K562 (cell line): ENCODE data around the gene GRIP1. TPM values are rescaled to one million over a fixed set of nuclear protein-coding genes. Genes with fewer than 3 reads are reported as not detected.

Experiments
- ATAC-seq: fragments of 200-7000 bp; cut with Tn5 transposase; 3 replicates; pipeline ENCODE4 v1.9.1; 2020; ENCODE audit warnings: moderate library complexity
- BruUV-seq: library from RNA; stranded (reverse); fragments of 400-500 nt; replicated peaks from 2 replicates; lab custom pipeline; 2021; lab: Mats Ljungman, UMichigan
- CTCF ChIA-PET: fragments of 300-600 bp; formaldehyde crosslinking; extraction: SDS; loops from one replicate; lab custom pipeline; 2021; ENCODE audit warnings: low intra/inter-chr PET ratio; lab: Yijun Ruan, JAX
- POLR2A ChIA-PET: fragments of 300-600, 350-650 bp; sonication (Branson Sonifier 250); formaldehyde crosslinking; extraction: SDS; loops from one replicate; lab custom pipeline; 2021; ENCODE audit warnings: antibody characterized with exemption, inconsistent platforms; lab: Yijun Ruan, JAX
- DNase-seq, 4 experiments: peaks; one replicate each; pipeline versions ENCODE4 v3.0.0 to v3.0.0-alpha.2; 2011 to 2018; ENCODE audit warnings: low spot score in 3 of 4, mixed read lengths in 3 of 4; ENCODE audit errors: extremely low read depth in 1 of 4
- FAIRE-seq: peaks from 2 replicates; lab custom pipeline; 2011; peaks lifted over from hg19 to GRCh38; lab: Jason Lieb, UNC
- H2AFZ ChIP-seq: 2 replicates; pipeline ENCODE4 v1.6.0; 2011; ENCODE audit warnings: low read depth, low read length, control low read depth, inconsistent platforms
- H3K27ac ChIP-seq: fragments of 200-600 bp; 3 replicates; pipeline ENCODE4 v1.8.0; 2011; ENCODE audit warnings: low read depth, mild to moderate bottlenecking, control low read depth, inconsistent platforms, low read length, moderate library complexity, mixed read lengths; ENCODE audit errors: extremely low read depth
- H3K27me3 ChIP-seq, 2 experiments: fragments of 300-600 bp in 1 of 2; 2 replicates in 1 of 2; 3 replicates in 1 of 2; pipeline versions ENCODE4 v1.6.0 to v1.8.0; 2011; ENCODE audit warnings: inconsistent platforms in 2 of 2, low read length in 2 of 2, mild to moderate bottlenecking in 1 of 2, mixed read lengths in 1 of 2, moderate library complexity in 1 of 2; ENCODE audit not compliant: control insufficient read depth in 2 of 2, insufficient read depth in 2 of 2
- H3K36me3 ChIP-seq: fragments of 300-600 bp; 3 replicates; pipeline ENCODE4 v1.8.0; 2011; ENCODE audit warnings: mild to moderate bottlenecking, low read length, inconsistent platforms; ENCODE audit not compliant: control insufficient read depth, insufficient read depth
- H3K4me1 ChIP-seq, 2 experiments: fragments of 200-600 bp in 1 of 2; replicated peaks in 1 of 2; 2 replicates in 1 of 2; 3 replicates in 1 of 2; pipeline versions ENCODE4 v1.5.1 to v1.8.0; 2011; ENCODE audit warnings: inconsistent platforms in 2 of 2, low read length in 2 of 2, mild to moderate bottlenecking in 1 of 2, mixed read lengths in 1 of 2, moderate library complexity in 1 of 2; ENCODE audit not compliant: control insufficient read depth in 2 of 2, insufficient read depth in 2 of 2
- H3K4me2 ChIP-seq: 2 replicates; pipeline ENCODE4 v1.6.1; 2011; ENCODE audit warnings: low read length, control low read depth, inconsistent platforms, mixed read lengths; ENCODE audit not compliant: insufficient read depth
- H3K4me3 ChIP-seq: fragments of 200-600 bp; sonication (generic), shearing (Covaris generic); 2 replicates; pipeline ENCODE4 v1.5.1; 2016; ENCODE audit warnings: control low read depth, inconsistent platforms
- H3K79me2 ChIP-seq: fragments of 200-600 bp; 3 replicates; pipeline ENCODE4 v1.8.0; 2011; ENCODE audit warnings: low read length, inconsistent platforms; ENCODE audit not compliant: control insufficient read depth, insufficient read depth
- H3K9ac ChIP-seq, 2 experiments: 2 replicates each; pipeline versions ENCODE4 v1.6.0 to v1.6.1; 2011; ENCODE audit warnings: low read depth in 2 of 2, low read length in 2 of 2, control low read depth in 1 of 2, inconsistent platforms in 1 of 2, mild to moderate bottlenecking in 1 of 2, mixed read lengths in 1 of 2; ENCODE audit not compliant: insufficient read depth in 1 of 2
- H3K9me1 ChIP-seq: one replicate; pipeline ENCODE4 v1.6.0; 2011; ENCODE audit warnings: inconsistent platforms, mild to moderate bottlenecking, low read length, moderate library complexity; ENCODE audit not compliant: control insufficient read depth, insufficient read depth
- H3K9me3 ChIP-seq: replicated peaks from 2 replicates; pipeline ENCODE4 v1.5.1; 2011; ENCODE audit warnings: low read depth, low read length, inconsistent platforms; ENCODE audit not compliant: control insufficient read depth, insufficient read depth
- H4K20me1 ChIP-seq: replicated peaks from 2 replicates; pipeline ENCODE4 v1.6.1; 2011; ENCODE audit warnings: low read length, inconsistent platforms, mixed read lengths; ENCODE audit not compliant: control insufficient read depth, insufficient read depth
- BCL6 ChIP-seq: fragments of 250-450 bp; sonication (Bioruptor Pico); IDR thresholded peaks from 2 replicates; pipeline ENCODE4 v1.4.0; 2020
- GABPB1 ChIP-seq: sonication (generic); formaldehyde crosslinking; IDR thresholded peaks from 2 replicates; pipeline ENCODE4 v1.8.0; 2022; ENCODE audit warnings: mild to moderate bottlenecking, missing genetic modification reagents
- GTF2B ChIP-seq: IDR thresholded peaks from 2 replicates; pipeline ENCODE4 v1.6.1; 2011; ENCODE audit not compliant: insufficient read length; ENCODE audit errors: extremely low read depth
- HNRNPK ChIP-seq: fragments of 200-400 bp; formaldehyde crosslinking; IDR thresholded peaks from one replicate; pipeline ENCODE4 v1.6.1; 2018; ENCODE audit warnings: mild to moderate bottlenecking, low read depth, low read length; ENCODE audit not compliant: poor library complexity, severe bottlenecking
- HNRNPUL1 ChIP-seq: fragments of 200-400 bp; formaldehyde crosslinking; IDR thresholded peaks from 2 replicates; pipeline ENCODE4 v1.6.1; 2017; ENCODE audit warnings: low read length
- MAFF ChIP-seq: IDR thresholded peaks from 2 replicates; pipeline ENCODE4 v1.6.1; 2012; ENCODE audit warnings: low read length, improper control_type of control experiment
- MTF1 ChIP-seq: fragments of 250-450 bp; sonication (Bioruptor Pico); IDR thresholded peaks from 2 replicates; pipeline ENCODE4 v1.9.0; 2021; ENCODE audit warnings: moderate library complexity, mild to moderate bottlenecking, inconsistent platforms, borderline replicate concordance
- PRPF4 ChIP-seq: fragments of 200-400 bp; formaldehyde crosslinking; IDR thresholded peaks from one replicate; pipeline ENCODE4 v1.6.1; 2017; ENCODE audit warnings: low read length, low read depth, mild to moderate bottlenecking; ENCODE audit not compliant: insufficient read depth, poor library complexity, severe bottlenecking
- SAP30 ChIP-seq: fragments of 200-600 bp; sonication (generic); IDR thresholded peaks from 2 replicates; pipeline ENCODE4 v1.6.1; 2012; ENCODE audit warnings: borderline replicate concordance, low read depth, mild to moderate bottlenecking, moderate library complexity, low read length, control low read depth, inconsistent platforms; ENCODE audit not compliant: insufficient read depth, poor library complexity, severe bottlenecking
- TRIM24 ChIP-seq, 2 experiments: fragments of 450-650 bp; IDR thresholded peaks; 2 replicates each; pipeline ENCODE4 v1.6.1; 2016
- ZNF133 ChIP-seq: fragments of 250-450 bp; sonication (Bioruptor Pico); IDR thresholded peaks from 2 replicates; pipeline ENCODE4 v1.4.0; 2020; ENCODE audit warnings: mild to moderate bottlenecking
- ZNF212 ChIP-seq: fragments of 450-650 bp; formaldehyde crosslinking; IDR thresholded peaks from 2 replicates; pipeline ENCODE4 v1.4.0; 2020; ENCODE audit warnings: mild to moderate bottlenecking
- ZNF347 ChIP-seq: fragments of 450-650 bp; formaldehyde crosslinking; IDR thresholded peaks from 2 replicates; pipeline ENCODE4 v1.4.0; 2020; ENCODE audit warnings: low read depth, mild to moderate bottlenecking, moderate library complexity
- ZNF41 ChIP-seq: fragments of 250-450 bp; sonication (Bioruptor Pico); conservative IDR thresholded peaks from 2 replicates; pipeline ENCODE4 v1.4.0; 2020; ENCODE audit warnings: mild to moderate bottlenecking
- ZNF740 ChIP-seq, 3 experiments: fragments of 200-800 bp in 1 of 3; sonication (Bioruptor generic) in 1 of 3; sonication (generic) in 1 of 3; formaldehyde crosslinking in 1 of 3; IDR thresholded peaks; 2 replicates each; pipeline versions ENCODE4 v1.6.1 to v1.8.0; 2016 to 2022; ENCODE audit warnings: mild to moderate bottlenecking in 2 of 3, missing compliant biosample characterization in 2 of 3, missing genetic modification characterization in 2 of 3, missing genetic modification reagents in 1 of 3
- WGBS: fragments of 100-300 bp; shearing (Covaris generic); methylation state at CpG from one replicate; pipeline ENCODE4 v1.1.6; 2016; ENCODE audit warnings: low coverage, mixed read lengths; ENCODE audit not compliant: insufficient coverage; ENCODE audit errors: missing lambda C conversion rate; 5-methylcytosine and 5-hydroxymethylcytosine counted together
- in situ Hi-C: fragments of 300-500 bp; cut with MboI; formaldehyde crosslinking; loops from 4 replicates; pipeline ENCODE4 v1.15.0; 2018; ENCODE audit warnings: inconsistent platforms, mixed read lengths
- intact Hi-C: fragments of 100-400 bp; cut with micrococcal nuclease; formaldehyde crosslinking; loops from 2 replicates; pipeline ENCODE4 v1.14.2; 2022
- polyA plus RNA-seq, 8 experiments: library from polyadenylated mRNA; depleted of rRNA in 4 of 8; stranded (reverse) in 5 of 8; unstranded in 3 of 8; fragments of >200 nt; fragmentation: Nextera tagmentation in 2 of 8; fragmentation: Illumina TruSeq in 1 of 8; extraction: Ambion mirVana in 2 of 8; extraction: Trizol in 1 of 8; gene quantifications; 2 replicates each; pipeline versions ENCODE4 v1.2.1 to v1.2.3, GENCODE V29; 2011 to 2014; ENCODE audit warnings: inconsistent platforms in 1 of 8, missing spikeins in 1 of 8
- total RNA-seq, 7 experiments: library from RNA; depleted of rRNA in 6 of 7; stranded (reverse); fragments of >200 nt in 6 of 7; fragmentation: Illumina TruSeq in 2 of 7; extraction: Trizol in 2 of 7; gene quantifications; 2 replicates each; pipeline versions ENCODE4 v1.2.1 to v1.2.3, GENCODE V29; 2011 to 2021; ENCODE audit warnings: low replicate concordance in 1 of 7

Gene GRIP1
- total and polyA plus RNA-seq, 9 of the 15 experiments (the other 6 are each of a cell fraction or from before 2014, with no cell fraction given) = 0.28 to 1.2 (median 0.45) TPM

- FAIRE-seq = no peak
- Histone ChIP-seq H3K4me3 (no peak overlapping the region), H2AFZ (no peak overlapping the region), H3K9ac (no peak overlapping the region), H3K4me1 (no peaks in the 10 kb centered on the region), H3K4me2 (no peak overlapping the region), H3K27me3 (no peaks in the 10 kb centered on the region), H4K20me1 (no peaks in the 10 kb centered on the region), H3K9me3 (no peaks in the 10 kb centered on the region), H3K79me2 (no peaks in the 10 kb centered on the region), H3K9me1 (no peaks in the 10 kb centered on the region), H3K36me3 (no peaks in the 10 kb centered on the region), H3K27ac (no peak overlapping the region)
- BruUV-seq = no TSS peak
- no peak for DNase-seq
- no peak for TF ChIP-seq HNRNPK
- TF ChIP-seq ZNF347 (CRISPR knock-in tag) = no peak
- no peak for TF ChIP-seq PRPF4
- TF ChIP-seq MAFF = no peak
- CTCF ChIA-PET = no interaction called here
- POLR2A ChIA-PET = no interaction called here
- intact Hi-C loops (no loop called here), in situ Hi-C loops (no loop called here)
- no peak for ATAC-seq
Measured at GRCh38 chr12:66594688-66595087, 84.2 kb downstream of the GRIP1 start.

DNA sequence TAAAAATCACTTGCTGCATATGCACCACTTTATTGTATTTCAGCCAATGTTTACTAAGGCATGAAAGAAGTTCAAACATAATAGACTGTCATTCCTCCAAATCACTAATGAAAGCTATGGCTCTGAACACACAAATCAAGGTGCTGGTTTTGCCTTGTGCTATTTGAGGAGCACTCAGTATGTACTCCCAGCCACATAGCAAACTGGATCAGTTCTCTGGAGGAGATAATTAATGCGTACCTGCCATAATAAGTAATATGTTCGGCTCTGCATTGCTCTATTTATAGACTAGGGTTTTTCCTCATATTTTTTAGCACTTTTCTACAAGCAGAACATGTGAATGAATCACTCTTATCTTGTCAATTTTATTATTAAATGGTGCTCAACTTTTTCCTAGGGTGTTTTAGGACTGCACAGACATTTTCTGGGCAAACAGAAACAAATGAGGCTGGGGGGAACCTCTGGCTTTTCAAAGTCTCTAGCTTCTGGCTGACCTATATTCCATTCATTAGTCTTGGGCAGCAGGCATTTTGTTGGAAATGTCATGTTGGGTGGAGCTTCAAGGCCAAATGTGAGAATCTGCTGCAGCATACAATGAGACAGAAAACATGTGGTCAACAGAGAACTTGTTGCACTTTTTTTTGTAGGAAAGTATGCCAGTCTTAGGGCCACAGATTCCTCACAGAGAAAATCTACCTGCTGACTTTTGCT, 88.4 kb downstream of the GRIP1 start:
- no peaks in the 10 kb centered on the region for H3K79me2 ChIP-seq
- no peaks in the 10 kb centered on the region for H3K9me3 ChIP-seq
- FAIRE-seq = no peak
- no peaks in the 10 kb centered on the region for H3K27me3 ChIP-seq
- DNase-seq = no peak
- H3K36me3 ChIP-seq = no peaks in the 10 kb centered on the region
- no peaks in the 10 kb centered on the region for H4K20me1 ChIP-seq
- in situ Hi-C loops = no loop called here
- POLR2A ChIA-PET = interaction anchor here (0.8 kb wide), 1 partner anchor 230 kb away, joined by 3 read pairs; no protein-coding TSS in a partner anchor
- no peak overlapping the region for H2AFZ ChIP-seq
- no peaks in the 10 kb centered on the region for H3K9me1 ChIP-seq
- WGBS = 10% methylated on average over 2 of the region's 2 CpGs
- CTCF ChIA-PET = no interaction called here
- no peak overlapping the region for H3K9ac ChIP-seq
- no peak for ATAC-seq
- no peak overlapping the region for H3K4me2 ChIP-seq
- intact Hi-C loops = no loop called here
- no peak overlapping the region for H3K4me3 ChIP-seq
- H3K4me1 ChIP-seq = no peaks in the 10 kb centered on the region
- H3K27ac ChIP-seq = no peak overlapping the region
- no TSS peak for BruUV-seq
- TF ChIP-seq GTF2B = no peak
- TF ChIP-seq SAP30 = no peak
- TF ChIP-seq ZNF41 (CRISPR knock-in tag) = no peak
- TF ChIP-seq BCL6 (CRISPR knock-in tag) = no peak
- no peak for TF ChIP-seq MTF1 (CRISPR knock-in tag)
- TF ChIP-seq ZNF740 (CRISPR knock-in tag; IDR thresholded peaks at IDR 0.05) = no peak
- TF ChIP-seq ZNF740 (tag; IDR thresholded peaks at IDR 0.05) = no peak
- TF ChIP-seq ZNF133 (CRISPR knock-in tag) = no peak
- no peak for TF ChIP-seq TRIM24 (IDR thresholded peaks at IDR 0.05)
- no peak for TF ChIP-seq ZNF212
- no peak for TF ChIP-seq GABPB1 (CRISPR knock-in tag)
- TF ChIP-seq HNRNPUL1 = no peak
